ENCODE measurements around the gene SMPD1.

The SMPD1 gene
- total RNA-seq = 12.7 to 37.6 (median 22.6) reads per million in 9 experiments

- Mint-ChIP-seq H3K4me3 (peak within 1 kb of the TSS; percentile 88 to 91), H3K27me3 (no peaks in the 10 kb centered on the region), H3K4me1 (ENCODE audit: low read depth in 2 of 2) (peaks cover 35 to 40% of the 10 kb centered on the region in 2 donors), H3K36me3 (ENCODE audit: insufficient read depth) (peaks cover 38% of the 10 kb centered on the region), H3K9me3 (no peaks in the 10 kb centered on the region), H3K27ac (peak within 1 kb of the TSS; percentile 97 to 98)
- ATAC-seq (replicated peaks) (peak; percentile 90), DNase-seq (peak; percentile 86 to 90 (median 89))
These were observed at the start of gene SMPD1 for GRCh38 chr11:6389905-6390717. Gene SMPD1, plus strand, starts transcription at chr11:6390474. Its CDS starts 125 bp downstream, at chr11:6390599.

- Mint-ChIP-seq H3K27me3 (peaks cover 0 to 12% of the 10 kb centered on the region in 2 donors), H3K27ac (no peak overlapping the region), H3K9me3 (no peaks in the 10 kb centered on the region), H3K4me1 (ENCODE audit: low read depth in 2 of 2) (no peaks in the 10 kb centered on the region), H3K4me3 (no peak overlapping the region), H3K36me3 (ENCODE audit: insufficient read depth) (no peaks in the 10 kb centered on the region)
- DNase-seq = no peak
- ATAC-seq (replicated peaks) = no peak
These were observed 44.9 kb upstream of the SMPD1 start for GRCh38 chr11:6345366-6345765.

- H3K36me3 Mint-ChIP-seq (ENCODE audit: insufficient read depth) = no peaks in the 10 kb centered on the region
- ATAC-seq (replicated peaks) (no peak), DNase-seq (no peak)
- no peaks in the 10 kb centered on the region for H3K9me3 Mint-ChIP-seq
- H3K4me1 Mint-ChIP-seq (ENCODE audit: low read depth in 2 of 2) = peaks cover 0 to 6% of the 10 kb centered on the region in 2 donors
- peaks cover 0 to 6% of the 10 kb centered on the region in 2 donors for H3K27me3 Mint-ChIP-seq
- H3K27ac Mint-ChIP-seq = no peak overlapping the region
- H3K4me3 Mint-ChIP-seq = no peak overlapping the region
These were observed 40.2 kb upstream of the SMPD1 start for GRCh38 chr11:6350043-6350442.

GRCh38 chr11:6350486-6350885, 39.8 kb upstream of the SMPD1 start:
- peaks cover 0 to 6% of the 10 kb centered on the region in 2 donors for H3K27me3 Mint-ChIP-seq
- no peak overlapping the region for H3K4me3 Mint-ChIP-seq
- H3K9me3 Mint-ChIP-seq = no peaks in the 10 kb centered on the region
- no peak overlapping the region for H3K27ac Mint-ChIP-seq
- DNase-seq (no peak), ATAC-seq (replicated peaks) (no peak)
- no peaks in the 10 kb centered on the region for H3K36me3 Mint-ChIP-seq (ENCODE audit: insufficient read depth)
- H3K4me1 Mint-ChIP-seq (ENCODE audit: low read depth in 2 of 2) = peaks cover 0 to 6% of the 10 kb centered on the region in 2 donors

GRCh38 chr11:6351782-6352382, 38.4 kb upstream of the SMPD1 start:
- Mint-ChIP-seq H3K27ac (peak overlapping the region in 1 of 2 donors; percentile 3), H3K4me1 (ENCODE audit: low read depth in 2 of 2) (peaks cover 0 to 6% of the 10 kb centered on the region in 2 donors)
- ATAC-seq (replicated peaks) = peak; percentile 42

GRCh38 chr11:6353367-6353987, 36.8 kb upstream of the SMPD1 start:
- DNase-seq = peak; percentile 51 to 59 (median 56)
- no peaks in the 10 kb centered on the region for H3K27me3 Mint-ChIP-seq
- peak; percentile 70 for ATAC-seq (replicated peaks)
- H3K4me1 Mint-ChIP-seq (ENCODE audit: low read depth in 2 of 2) = peaks cover 0 to 7% of the 10 kb centered on the region in 2 donors
- no peak overlapping the region for H3K4me3 Mint-ChIP-seq
- no peaks in the 10 kb centered on the region for H3K9me3 Mint-ChIP-seq
- H3K27ac Mint-ChIP-seq = no peak overlapping the region
- no peaks in the 10 kb centered on the region for H3K36me3 Mint-ChIP-seq (ENCODE audit: insufficient read depth)

More at GRCh38 chr11:6351782-6352382, 38.4 kb upstream of the SMPD1 start:
- no peaks in the 10 kb centered on the region for H3K9me3 Mint-ChIP-seq
- DNase-seq = no peak
- H3K36me3 Mint-ChIP-seq (ENCODE audit: insufficient read depth) = no peaks in the 10 kb centered on the region
- H3K4me3 Mint-ChIP-seq = no peak overlapping the region
- no peaks in the 10 kb centered on the region for H3K27me3 Mint-ChIP-seq

- ATAC-seq (replicated peaks) (no peak), DNase-seq (no peak)
- Mint-ChIP-seq H3K27ac (no peak overlapping the region), H3K9me3 (no peaks in the 10 kb centered on the region), H3K36me3 (ENCODE audit: insufficient read depth) (no peaks in the 10 kb centered on the region), H3K4me3 (no peak overlapping the region), H3K4me1 (ENCODE audit: low read depth in 2 of 2) (peaks cover 0 to 7% of the 10 kb centered on the region in 2 donors), H3K27me3 (no peaks in the 10 kb centered on the region)
These were observed 35.4 kb upstream of the SMPD1 start for GRCh38 chr11:6354651-6355485.

- Mint-ChIP-seq H3K36me3 (ENCODE audit: insufficient read depth) (no peaks in the 10 kb centered on the region), H3K27me3 (no peaks in the 10 kb centered on the region), H3K4me1 (ENCODE audit: low read depth in 2 of 2) (peaks cover 0 to 7% of the 10 kb centered on the region in 2 donors), H3K9me3 (no peaks in the 10 kb centered on the region), H3K27ac (no peak overlapping the region), H3K4me3 (no peak overlapping the region)
- no peak for ATAC-seq (replicated peaks)
- no peak for DNase-seq
These were observed 33.7 kb upstream of the SMPD1 start for GRCh38 chr11:6356503-6357055.

- H3K27ac Mint-ChIP-seq = no peak overlapping the region
- DNase-seq = no peak
- H3K4me1 Mint-ChIP-seq (ENCODE audit: low read depth in 2 of 2) = peaks cover 0 to 4% of the 10 kb centered on the region in 2 donors
- no peak for ATAC-seq (replicated peaks)
- H3K27me3 Mint-ChIP-seq = no peaks in the 10 kb centered on the region
- H3K4me3 Mint-ChIP-seq = no peak overlapping the region
- no peaks in the 10 kb centered on the region for H3K9me3 Mint-ChIP-seq
- H3K36me3 Mint-ChIP-seq (ENCODE audit: insufficient read depth) = no peaks in the 10 kb centered on the region
These were observed 33.1 kb upstream of the SMPD1 start for GRCh38 chr11:6357222-6357621.

GRCh38 chr11:6360183-6360582, 30.1 kb upstream of the SMPD1 start:
- H3K4me1 Mint-ChIP-seq (ENCODE audit: low read depth in 2 of 2) = peaks cover 0 to 1% of the 10 kb centered on the region in 2 donors
- no peak for DNase-seq
- H3K9me3 Mint-ChIP-seq = no peaks in the 10 kb centered on the region

GRCh38 chr11:6362185-6362872, 27.9 kb upstream of the SMPD1 start:
- Mint-ChIP-seq H3K9me3 (no peaks in the 10 kb centered on the region), H3K27ac (no peak overlapping the region), H3K36me3 (ENCODE audit: insufficient read depth) (no peaks in the 10 kb centered on the region), H3K27me3 (no peaks in the 10 kb centered on the region), H3K4me3 (no peak overlapping the region), H3K4me1 (ENCODE audit: low read depth in 2 of 2) (no peaks in the 10 kb centered on the region)
- no peak for DNase-seq
- ATAC-seq (replicated peaks) = no peak

More at GRCh38 chr11:6360183-6360582, 30.1 kb upstream of the SMPD1 start:
- Mint-ChIP-seq H3K27ac (no peak overlapping the region), H3K27me3 (no peaks in the 10 kb centered on the region), H3K4me3 (no peak overlapping the region), H3K36me3 (ENCODE audit: insufficient read depth) (no peaks in the 10 kb centered on the region)
- no peak for ATAC-seq (replicated peaks)

- H3K36me3 Mint-ChIP-seq (ENCODE audit: insufficient read depth) = no peaks in the 10 kb centered on the region
- no peak overlapping the region for H3K4me3 Mint-ChIP-seq
- no peaks in the 10 kb centered on the region for H3K27me3 Mint-ChIP-seq
- no peaks in the 10 kb centered on the region for H3K4me1 Mint-ChIP-seq (ENCODE audit: low read depth in 2 of 2)
- ATAC-seq (replicated peaks) = peak; percentile 88
- peak; percentile 52 to 63 (median 53) for DNase-seq
- H3K9me3 Mint-ChIP-seq = no peaks in the 10 kb centered on the region
- H3K27ac Mint-ChIP-seq = no peak overlapping the region
These were observed 27.2 kb upstream of the SMPD1 start for GRCh38 chr11:6362873-6363678.

Measured in effector memory CD8-positive, alpha-beta T cell (primary cell).